ENCODE measurements around the gene TUFT1. TPM values are rescaled to one million over a fixed set of nuclear protein-coding genes. Genes with fewer than 3 reads are reported as not detected.

Gene TUFT1
- total RNA-seq, 1 experiment from 2014 or later: 12.3 TPM

GRCh38 chr1:151565502-151566189 lies 25.5 kb downstream of the TUFT1 start:
- Histone ChIP-seq H3K4me2 (ENCODE audit: low read length) (no peak overlapping the region), H3K4me1 (ENCODE audit: control insufficient read depth in 1 of 2, insufficient read depth in 2 of 2, low read length in 2 of 2) (peaks cover 0 to 9% of the 10 kb centered on the region in 2 experiments; a peak in 2 of 4 replicates)
- POLR2A ChIA-PET: no interaction called here

DNA sequence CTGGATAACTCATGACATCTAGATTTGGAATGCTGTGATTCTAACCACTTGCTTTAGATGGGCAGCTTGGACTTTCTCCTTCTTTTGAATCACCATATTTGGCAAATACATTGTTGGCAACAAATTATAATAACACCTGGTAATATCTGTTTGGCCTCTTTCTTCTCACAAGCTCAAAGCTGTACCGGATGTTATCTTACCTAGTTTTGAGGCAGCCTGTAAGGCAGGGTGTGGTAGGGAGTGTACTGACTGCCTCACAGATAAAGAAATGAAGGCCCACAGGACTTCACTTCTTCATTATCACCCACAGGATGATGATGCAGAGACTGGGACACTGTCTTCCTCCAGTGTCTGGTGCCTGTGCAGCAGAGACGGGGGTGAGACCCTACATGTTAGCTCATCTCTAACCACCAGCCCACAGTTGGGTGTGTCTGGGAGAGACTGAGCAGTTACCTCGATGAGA lies 28.5 kb downstream of the TUFT1 start:
- Histone ChIP-seq H3K79me2 (ENCODE audit: insufficient read depth, low read length) (no peaks in the 10 kb centered on the region), H3K9ac (ENCODE audit: low read length) (no peak overlapping the region), H3K9me3 (ENCODE audit: control insufficient read depth in 1 of 2, insufficient read depth in 1 of 2, low read depth in 1 of 2, low read length in 2 of 2) (no peaks in the 10 kb centered on the region), H3K4me3 (replicated peaks in 1 of 2; ENCODE audit: low read depth in 1 of 2, low read length in 2 of 2) (no peak overlapping the region), H3K4me2 (ENCODE audit: low read length) (no peak overlapping the region), H2AFZ (ENCODE audit: low read depth, low read length, poor library complexity, severe bottlenecking) (no peak overlapping the region), H4K20me1 (ENCODE audit: insufficient read depth) (no peaks in the 10 kb centered on the region), H3K27ac (ENCODE audit: low read depth, low read length) (no peak overlapping the region), H3K9me2 (ENCODE audit: insufficient read depth) (no peaks in the 10 kb centered on the region), H3K4me1 (ENCODE audit: control insufficient read depth in 1 of 2, insufficient read depth in 2 of 2, low read length in 2 of 2) (peaks cover 0 to 9% of the 10 kb centered on the region in 2 experiments; a peak in 2 of 4 replicates), H3K36me3 (ENCODE audit: control insufficient read depth in 1 of 2, insufficient read depth in 2 of 2, low read length in 2 of 2) (peaks cover 3 to 5% of the 10 kb centered on the region in 2 experiments; a peak in 1 of 4 replicates), H3K27me3 (ENCODE audit: insufficient read depth, low read length) (no peaks in the 10 kb centered on the region)
- BruUV-seq (replicated peaks): no TSS peak
- DNase-seq (ENCODE audit: low read depth, low spot score) (no peak), ATAC-seq (no peak)
- ChIA-PET POLR2A (no interaction called here), CTCF (no interaction called here), RAD21 (ENCODE audit: low non-redundant PET in 1 of 2, low total read pairs in 2 of 2, uncharacterized antibody in 2 of 2, unreplicated experiment in 2 of 2) (no interaction called here)
- intact Hi-C loops (cut with micrococcal nuclease): no loop called here
- TF ChIP-seq EZH2phosphoT487 (IDR thresholded peaks at IDR 0.05; ENCODE audit: borderline replicate concordance) (no peak), SIN3A (IDR thresholded peaks at IDR 0.05; ENCODE audit: low read depth) (no peak), ELF1 (IDR thresholded peaks at IDR 0.05; ENCODE audit: borderline replicate concordance, low read depth) (no peak)
- TF ChIP-seq, protein P1, sequence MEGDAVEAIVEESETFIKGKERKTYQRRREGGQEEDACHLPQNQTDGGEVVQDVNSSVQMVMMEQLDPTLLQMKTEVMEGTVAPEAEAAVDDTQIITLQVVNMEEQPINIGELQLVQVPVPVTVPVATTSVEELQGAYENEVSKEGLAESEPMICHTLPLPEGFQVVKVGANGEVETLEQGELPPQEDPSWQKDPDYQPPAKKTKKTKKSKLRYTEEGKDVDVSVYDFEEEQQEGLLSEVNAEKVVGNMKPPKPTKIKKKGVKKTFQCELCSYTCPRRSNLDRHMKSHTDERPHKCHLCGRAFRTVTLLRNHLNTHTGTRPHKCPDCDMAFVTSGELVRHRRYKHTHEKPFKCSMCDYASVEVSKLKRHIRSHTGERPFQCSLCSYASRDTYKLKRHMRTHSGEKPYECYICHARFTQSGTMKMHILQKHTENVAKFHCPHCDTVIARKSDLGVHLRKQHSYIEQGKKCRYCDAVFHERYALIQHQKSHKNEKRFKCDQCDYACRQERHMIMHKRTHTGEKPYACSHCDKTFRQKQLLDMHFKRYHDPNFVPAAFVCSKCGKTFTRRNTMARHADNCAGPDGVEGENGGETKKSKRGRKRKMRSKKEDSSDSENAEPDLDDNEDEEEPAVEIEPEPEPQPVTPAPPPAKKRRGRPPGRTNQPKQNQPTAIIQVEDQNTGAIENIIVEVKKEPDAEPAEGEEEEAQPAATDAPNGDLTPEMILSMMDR (IDR thresholded peaks at IDR 0.05 in 2 of 3, conservative IDR thresholded peaks at IDR 0.05 in 1 of 3; ENCODE audit: borderline replicate concordance in 1 of 3, insufficient read depth in 1 of 3, low read depth in 2 of 3, low read length in 2 of 3): no peak
- TF ChIP-seq, protein P2, sequence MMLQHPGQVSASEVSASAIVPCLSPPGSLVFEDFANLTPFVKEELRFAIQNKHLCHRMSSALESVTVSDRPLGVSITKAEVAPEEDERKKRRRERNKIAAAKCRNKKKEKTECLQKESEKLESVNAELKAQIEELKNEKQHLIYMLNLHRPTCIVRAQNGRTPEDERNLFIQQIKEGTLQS (IDR thresholded peaks at IDR 0.05): no peak
- TF ChIP-seq, protein P3, sequence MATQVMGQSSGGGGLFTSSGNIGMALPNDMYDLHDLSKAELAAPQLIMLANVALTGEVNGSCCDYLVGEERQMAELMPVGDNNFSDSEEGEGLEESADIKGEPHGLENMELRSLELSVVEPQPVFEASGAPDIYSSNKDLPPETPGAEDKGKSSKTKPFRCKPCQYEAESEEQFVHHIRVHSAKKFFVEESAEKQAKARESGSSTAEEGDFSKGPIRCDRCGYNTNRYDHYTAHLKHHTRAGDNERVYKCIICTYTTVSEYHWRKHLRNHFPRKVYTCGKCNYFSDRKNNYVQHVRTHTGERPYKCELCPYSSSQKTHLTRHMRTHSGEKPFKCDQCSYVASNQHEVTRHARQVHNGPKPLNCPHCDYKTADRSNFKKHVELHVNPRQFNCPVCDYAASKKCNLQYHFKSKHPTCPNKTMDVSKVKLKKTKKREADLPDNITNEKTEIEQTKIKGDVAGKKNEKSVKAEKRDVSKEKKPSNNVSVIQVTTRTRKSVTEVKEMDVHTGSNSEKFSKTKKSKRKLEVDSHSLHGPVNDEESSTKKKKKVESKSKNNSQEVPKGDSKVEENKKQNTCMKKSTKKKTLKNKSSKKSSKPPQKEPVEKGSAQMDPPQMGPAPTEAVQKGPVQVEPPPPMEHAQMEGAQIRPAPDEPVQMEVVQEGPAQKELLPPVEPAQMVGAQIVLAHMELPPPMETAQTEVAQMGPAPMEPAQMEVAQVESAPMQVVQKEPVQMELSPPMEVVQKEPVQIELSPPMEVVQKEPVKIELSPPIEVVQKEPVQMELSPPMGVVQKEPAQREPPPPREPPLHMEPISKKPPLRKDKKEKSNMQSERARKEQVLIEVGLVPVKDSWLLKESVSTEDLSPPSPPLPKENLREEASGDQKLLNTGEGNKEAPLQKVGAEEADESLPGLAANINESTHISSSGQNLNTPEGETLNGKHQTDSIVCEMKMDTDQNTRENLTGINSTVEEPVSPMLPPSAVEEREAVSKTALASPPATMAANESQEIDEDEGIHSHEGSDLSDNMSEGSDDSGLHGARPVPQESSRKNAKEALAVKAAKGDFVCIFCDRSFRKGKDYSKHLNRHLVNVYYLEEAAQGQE (IDR thresholded peaks at IDR 0.05; ENCODE audit: low read depth): no peak

More at GRCh38 chr1:151565502-151566189, 25.5 kb downstream of the TUFT1 start:
- DNase-seq (ENCODE audit: low read depth, low spot score): no peak
- TF ChIP-seq JUND (IDR thresholded peaks at IDR 0.05) (no peak), TCF7L2 (IDR thresholded peaks at IDR 0.05; ENCODE audit: borderline replicate concordance, extremely low read depth, insufficient read depth, insufficient read length) (no peak)
- TF ChIP-seq, protein P1 (IDR thresholded peaks at IDR 0.05 in 2 of 3, conservative IDR thresholded peaks at IDR 0.05 in 1 of 3; ENCODE audit: borderline replicate concordance in 1 of 3, insufficient read depth in 1 of 3, low read depth in 2 of 3, low read length in 2 of 3): no peak
- no peaks in the 10 kb centered on the region for H3K9me3 ChIP-seq (ENCODE audit: control insufficient read depth in 1 of 2, insufficient read depth in 1 of 2, low read depth in 1 of 2, low read length in 2 of 2)
- H4K20me1 ChIP-seq (ENCODE audit: insufficient read depth): no peaks in the 10 kb centered on the region
- ChIA-PET RAD21 (ENCODE audit: low non-redundant PET in 1 of 2, low total read pairs in 2 of 2, uncharacterized antibody in 2 of 2, unreplicated experiment in 2 of 2) (no interaction called here), CTCF (interaction anchor here (1.9 kb wide), 1 partner anchor 13 kb away, joined by 5 read pairs; no protein-coding TSS in a partner anchor)
- H3K9ac ChIP-seq (ENCODE audit: low read length): no peak overlapping the region
- H3K4me3 ChIP-seq (replicated peaks in 1 of 2; ENCODE audit: low read depth in 1 of 2, low read length in 2 of 2): no peak overlapping the region
- H3K79me2 ChIP-seq (ENCODE audit: insufficient read depth, low read length): no peaks in the 10 kb centered on the region
- intact Hi-C loops (cut with micrococcal nuclease): no loop called here
- no peaks in the 10 kb centered on the region for H3K27me3 ChIP-seq (ENCODE audit: insufficient read depth, low read length)
- peaks cover 0 to 5% of the 10 kb centered on the region in 2 experiments; a peak in 1 of 4 replicates for H3K36me3 ChIP-seq (ENCODE audit: control insufficient read depth in 1 of 2, insufficient read depth in 2 of 2, low read length in 2 of 2)
- no peak for ATAC-seq
- H3K9me2 ChIP-seq (ENCODE audit: insufficient read depth): no peaks in the 10 kb centered on the region
- no peak overlapping the region for H2AFZ ChIP-seq (ENCODE audit: low read depth, low read length, poor library complexity, severe bottlenecking)
- no TSS peak for BruUV-seq (replicated peaks)
- no peak overlapping the region for H3K27ac ChIP-seq (ENCODE audit: low read depth, low read length)
